ENCODE data around the gene APOL1. TPM values are rescaled to one million over a fixed set of nuclear protein-coding genes. Genes with fewer than 3 reads are reported as not detected.
A peak's percentile ranks its signal among the peaks of the same experiment; 100 is the strongest.
"Not testable (repeated sequence)": the region's sequence is repeated elsewhere in the genome, so short reads cannot be mapped to it uniquely, and the experiment has no call there.

Gene APOL1
- total and polyA plus RNA-seq, 2 donors (not counting 3 experiments of a cell fraction or from before 2014, with no cell fraction given), result 8.2 to 14.1 TPM

DNA sequence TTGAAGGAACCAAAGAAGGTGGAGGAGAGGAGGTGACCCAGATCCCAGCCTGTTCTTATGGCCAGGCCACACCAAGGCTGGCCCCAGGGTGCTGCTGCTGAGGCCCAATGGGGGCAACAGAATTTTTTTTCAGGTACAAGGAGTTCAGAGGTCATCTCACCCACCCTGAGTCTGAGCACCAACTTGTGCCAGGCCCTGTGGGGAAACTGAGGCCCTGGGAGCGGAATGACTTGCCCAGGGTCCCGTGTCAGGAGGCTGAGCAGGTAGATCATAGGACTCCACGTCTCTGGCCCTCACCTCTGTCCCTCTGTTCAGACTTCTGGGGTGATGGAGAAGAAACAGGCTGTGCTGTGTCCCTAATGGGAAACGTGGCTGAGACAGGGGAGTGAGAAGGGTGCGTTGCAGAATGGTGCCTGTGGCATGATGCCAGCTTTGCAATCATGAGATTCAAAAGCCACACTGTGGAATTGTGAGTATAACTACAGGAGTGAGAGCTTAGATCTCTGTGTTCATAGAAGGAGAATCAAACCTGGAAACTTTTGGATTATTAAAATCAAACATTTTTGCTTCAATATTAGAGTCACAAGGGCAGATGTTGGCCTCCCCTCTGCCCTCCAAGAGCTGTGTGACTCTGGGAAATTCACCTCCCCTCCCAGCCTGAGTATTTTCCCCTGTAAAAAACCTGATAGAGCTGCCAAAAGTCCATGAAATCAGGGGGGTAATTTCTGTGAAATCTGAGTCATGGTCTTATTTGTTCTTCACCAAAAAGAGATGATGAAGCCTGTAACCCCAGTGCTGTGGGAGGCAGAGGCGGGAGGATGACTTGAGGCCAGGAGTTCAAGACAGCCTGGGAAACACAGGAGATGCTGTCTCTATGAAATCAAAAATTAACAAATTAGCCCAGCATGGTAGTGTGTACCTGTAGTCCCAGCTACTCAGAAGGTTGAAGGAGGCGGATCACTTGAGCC lies 874 bp downstream of the APOL1 start:
- H3K27me3 ChIP-seq (ENCODE audit: control insufficient read depth in 2 of 2, insufficient read depth in 2 of 2, low read length in 2 of 2), result no peaks in the 10 kb centered on the region
- no peaks in the 10 kb centered on the region for H3K79me2 ChIP-seq (ENCODE audit: control insufficient read depth, insufficient read depth, low read length)
- intact Hi-C loops (cut with micrococcal nuclease), result no loop called here
- no TSS peak for BruUV-seq (replicated peaks)
- peak overlapping the region; percentile 82 for H3K4me2 ChIP-seq (ENCODE audit: insufficient read depth, low read length)
- FAIRE-seq, result no peak
- no peaks in the 10 kb centered on the region for H3K9me3 ChIP-seq (replicated peaks; ENCODE audit: control insufficient read depth, insufficient read depth, low read length)
- H4K20me1 ChIP-seq (replicated peaks; ENCODE audit: control insufficient read depth, extremely low read depth, insufficient read depth, low read length), result no peaks in the 10 kb centered on the region
- no peak for TF ChIP-seq POLR2AphosphoS5 (IDR thresholded peaks at IDR 0.05; ENCODE audit: insufficient read depth, low read depth, low read length)
- TF ChIP-seq, protein P1, sequence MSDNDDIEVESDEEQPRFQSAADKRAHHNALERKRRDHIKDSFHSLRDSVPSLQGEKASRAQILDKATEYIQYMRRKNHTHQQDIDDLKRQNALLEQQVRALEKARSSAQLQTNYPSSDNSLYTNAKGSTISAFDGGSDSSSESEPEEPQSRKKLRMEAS (IDR thresholded peaks at IDR 0.05; ENCODE audit: insufficient read depth, insufficient read length), result no peak
- no peak for TF ChIP-seq POLR2A (IDR thresholded peaks at IDR 0.05; ENCODE audit: low read depth, low read length)
- TF ChIP-seq JUN (IDR thresholded peaks at IDR 0.05; ENCODE audit: borderline replicate concordance, insufficient read depth, insufficient read length, low read depth), result no peak
- TF ChIP-seq GATA2 (IDR thresholded peaks at IDR 0.05; ENCODE audit: insufficient read depth, insufficient read length, low read depth, low read length), result no peak
- no peak for TF ChIP-seq MYC (IDR thresholded peaks at IDR 0.05; ENCODE audit: low read depth, low read length)
- TF ChIP-seq EZH2 (IDR thresholded peaks at IDR 0.05; ENCODE audit: borderline replicate concordance, low read depth, low read length, severe bottlenecking), result no peak
- TF ChIP-seq, protein P2, sequence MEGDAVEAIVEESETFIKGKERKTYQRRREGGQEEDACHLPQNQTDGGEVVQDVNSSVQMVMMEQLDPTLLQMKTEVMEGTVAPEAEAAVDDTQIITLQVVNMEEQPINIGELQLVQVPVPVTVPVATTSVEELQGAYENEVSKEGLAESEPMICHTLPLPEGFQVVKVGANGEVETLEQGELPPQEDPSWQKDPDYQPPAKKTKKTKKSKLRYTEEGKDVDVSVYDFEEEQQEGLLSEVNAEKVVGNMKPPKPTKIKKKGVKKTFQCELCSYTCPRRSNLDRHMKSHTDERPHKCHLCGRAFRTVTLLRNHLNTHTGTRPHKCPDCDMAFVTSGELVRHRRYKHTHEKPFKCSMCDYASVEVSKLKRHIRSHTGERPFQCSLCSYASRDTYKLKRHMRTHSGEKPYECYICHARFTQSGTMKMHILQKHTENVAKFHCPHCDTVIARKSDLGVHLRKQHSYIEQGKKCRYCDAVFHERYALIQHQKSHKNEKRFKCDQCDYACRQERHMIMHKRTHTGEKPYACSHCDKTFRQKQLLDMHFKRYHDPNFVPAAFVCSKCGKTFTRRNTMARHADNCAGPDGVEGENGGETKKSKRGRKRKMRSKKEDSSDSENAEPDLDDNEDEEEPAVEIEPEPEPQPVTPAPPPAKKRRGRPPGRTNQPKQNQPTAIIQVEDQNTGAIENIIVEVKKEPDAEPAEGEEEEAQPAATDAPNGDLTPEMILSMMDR (IDR thresholded peaks at IDR 0.05; ENCODE audit: extremely low read depth in 1 of 2, insufficient read depth in 1 of 2, low read depth in 1 of 2, low read length in 2 of 2), result no peak
- TF ChIP-seq FOS (IDR thresholded peaks at IDR 0.05; ENCODE audit: borderline replicate concordance, insufficient read depth, low read length), result no peak
- H3K36me3 ChIP-seq (ENCODE audit: control insufficient read depth in 2 of 2, extremely low read depth in 1 of 2, insufficient read depth in 2 of 2, low read length in 2 of 2), result no peaks in the 10 kb centered on the region
- H3K4me3 ChIP-seq (replicated peaks in 1 of 3; ENCODE audit: insufficient read depth in 1 of 3, low read depth in 1 of 3, low read length in 3 of 3), result peak overlapping the region; percentile 32 to 53 (median 42)
- H3K27ac ChIP-seq (ENCODE audit: insufficient read depth, low read depth, low read length), result no peak overlapping the region
- dilution Hi-C loops (cut with MboI; ENCODE audit: extremely low pct_ligation_motif_present, low sequenced_read_pairs), result no loop called here
- no peak for DNase-seq (ENCODE audit: low read depth, low spot score)
- peak overlapping the region; percentile 89 for H2AFZ ChIP-seq (ENCODE audit: low read depth, low read length)
- no peak overlapping the region for H3K9ac ChIP-seq (replicated peaks; ENCODE audit: extremely low read depth, insufficient read depth, low read length)
- ChIA-PET POLR2A (interaction anchor here (1.2 kb wide), 1 partner anchor 15 kb away, joined by 3 read pairs; no protein-coding TSS in a partner anchor), CTCF (interaction anchor here (1.0 to 4.0 kb wide), 5 partner anchors 8 to 233 kb away, joined by 3 to 20 read pairs (median 4); partner anchors contain the start of gene APOL2)
- no peaks in the 10 kb centered on the region for H3K9me1 ChIP-seq (replicated peaks; ENCODE audit: control insufficient read depth, extremely low read depth, insufficient read depth, low read length)
- peaks cover 19% of the 10 kb centered on the region for H3K4me1 ChIP-seq (ENCODE audit: control insufficient read depth, extremely low read depth, insufficient read depth, low read length)

DNA sequence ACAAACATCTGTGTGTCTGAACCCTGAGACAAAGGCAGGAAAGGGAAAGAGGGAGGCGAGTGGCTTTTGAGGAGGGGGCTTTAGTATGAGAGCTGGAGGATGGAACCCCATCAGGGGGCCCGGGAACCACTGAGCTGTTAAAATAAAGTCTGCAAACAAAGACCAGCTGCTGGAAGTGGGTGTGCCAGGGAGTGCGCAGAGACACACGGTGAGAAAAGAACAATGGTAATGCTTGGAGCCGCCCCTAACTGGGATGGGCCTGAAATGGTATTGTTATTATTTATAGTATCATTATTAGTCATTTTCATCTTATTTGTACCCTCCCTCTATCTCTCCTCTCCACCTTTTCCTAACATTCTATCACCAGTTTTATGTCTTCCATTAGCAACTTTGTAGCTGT lies 2.6 kb downstream of the APOL1 start:
- BruUV-seq (replicated peaks); H3K9me1 ChIP-seq (replicated peaks; ENCODE audit: control insufficient read depth, extremely low read depth, insufficient read depth, low read length); H3K79me2 ChIP-seq (ENCODE audit: control insufficient read depth, insufficient read depth, low read length); dilution Hi-C loops (cut with MboI; ENCODE audit: extremely low pct_ligation_motif_present, low sequenced_read_pairs); H3K4me3 ChIP-seq (replicated peaks in 1 of 3; ENCODE audit: insufficient read depth in 1 of 3, low read depth in 1 of 3, low read length in 3 of 3); H2AFZ ChIP-seq (ENCODE audit: low read depth, low read length); H3K27ac ChIP-seq (ENCODE audit: insufficient read depth, low read depth, low read length); H3K4me2 ChIP-seq (ENCODE audit: insufficient read depth, low read length); H3K36me3 ChIP-seq (ENCODE audit: control insufficient read depth in 2 of 2, extremely low read depth in 1 of 2, insufficient read depth in 2 of 2, low read length in 2 of 2); H3K27me3 ChIP-seq (ENCODE audit: control insufficient read depth in 2 of 2, insufficient read depth in 2 of 2, low read length in 2 of 2); H4K20me1 ChIP-seq (replicated peaks; ENCODE audit: control insufficient read depth, extremely low read depth, insufficient read depth, low read length); POLR2A ChIA-PET; H3K9me3 ChIP-seq (replicated peaks; ENCODE audit: control insufficient read depth, insufficient read depth, low read length); intact Hi-C loops (cut with micrococcal nuclease); H3K9ac ChIP-seq (replicated peaks; ENCODE audit: extremely low read depth, insufficient read depth, low read length); DNase-seq (ENCODE audit: low read depth, low spot score): not testable (repeated sequence)
- FAIRE-seq, result peak; percentile 91
- peaks cover 30% of the 10 kb centered on the region for H3K4me1 ChIP-seq (ENCODE audit: control insufficient read depth, extremely low read depth, insufficient read depth, low read length)
- CTCF ChIA-PET, result interaction anchor here (4.0 kb wide), 1 partner anchor 16 kb away, joined by 20 read pairs; the partner anchor contains the start of gene APOL2
